Measurements from ENCODE around the gene ZNF683. TPM values are rescaled to one million over a fixed set of nuclear protein-coding genes. Genes with fewer than 3 reads are reported as not detected.

Gene ZNF683
- total and polyA plus RNA-seq, 9 of the 15 experiments (the other 6 are each of a cell fraction or from before 2014, with no cell fraction given), result not detected

DNA sequence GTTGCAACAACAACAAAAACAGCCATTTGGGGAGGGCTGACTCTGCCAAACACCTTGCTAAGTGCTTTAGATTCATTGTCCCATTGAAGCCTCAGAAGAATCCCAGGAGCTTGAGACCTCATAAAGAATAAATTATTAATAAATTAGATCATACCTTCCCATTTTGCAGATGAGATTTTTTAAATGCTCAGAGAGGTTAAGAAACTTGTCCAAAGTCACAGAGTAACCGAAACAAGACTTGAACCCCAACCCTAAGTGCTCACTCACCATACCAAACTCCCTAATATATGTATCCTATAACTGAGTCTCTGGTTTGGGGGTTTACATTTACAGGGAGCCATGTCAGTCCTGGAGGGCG lies 22.2 kb downstream of the ZNF683 start (continued):
- TF ChIP-seq, protein P1, sequence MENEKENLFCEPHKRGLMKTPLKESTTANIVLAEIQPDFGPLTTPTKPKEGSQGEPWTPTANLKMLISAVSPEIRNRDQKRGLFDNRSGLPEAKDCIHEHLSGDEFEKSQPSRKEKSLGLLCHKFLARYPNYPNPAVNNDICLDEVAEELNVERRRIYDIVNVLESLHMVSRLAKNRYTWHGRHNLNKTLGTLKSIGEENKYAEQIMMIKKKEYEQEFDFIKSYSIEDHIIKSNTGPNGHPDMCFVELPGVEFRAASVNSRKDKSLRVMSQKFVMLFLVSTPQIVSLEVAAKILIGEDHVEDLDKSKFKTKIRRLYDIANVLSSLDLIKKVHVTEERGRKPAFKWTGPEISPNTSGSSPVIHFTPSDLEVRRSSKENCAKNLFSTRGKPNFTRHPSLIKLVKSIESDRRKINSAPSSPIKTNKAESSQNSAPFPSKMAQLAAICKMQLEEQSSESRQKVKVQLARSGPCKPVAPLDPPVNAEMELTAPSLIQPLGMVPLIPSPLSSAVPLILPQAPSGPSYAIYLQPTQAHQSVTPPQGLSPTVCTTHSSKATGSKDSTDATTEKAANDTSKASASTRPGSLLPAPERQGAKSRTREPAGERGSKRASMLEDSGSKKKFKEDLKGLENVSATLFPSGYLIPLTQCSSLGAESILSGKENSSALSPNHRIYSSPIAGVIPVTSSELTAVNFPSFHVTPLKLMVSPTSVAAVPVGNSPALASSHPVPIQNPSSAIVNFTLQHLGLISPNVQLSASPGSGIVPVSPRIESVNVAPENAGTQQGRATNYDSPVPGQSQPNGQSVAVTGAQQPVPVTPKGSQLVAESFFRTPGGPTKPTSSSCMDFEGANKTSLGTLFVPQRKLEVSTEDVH (IDR thresholded peaks at IDR 0.05; ENCODE audit: low read depth, partially characterized antibody), result no peak
- TF ChIP-seq KDM1A (IDR thresholded peaks at IDR 0.05), result peak; percentile 64 to 82
- no peak for TF ChIP-seq ZNF212 (CRISPR knock-in tag; IDR thresholded peaks at IDR 0.05)
- peak; percentile 26 for TF ChIP-seq CHD4 (IDR thresholded peaks at IDR 0.05; ENCODE audit: insufficient read depth, insufficient replicate concordance, low read depth, low read length, poor library complexity, severe bottlenecking)
- TF ChIP-seq CBX2 (IDR thresholded peaks at IDR 0.05; ENCODE audit: insufficient read depth, low read length, poor library complexity, severe bottlenecking), result no peak

DNA sequence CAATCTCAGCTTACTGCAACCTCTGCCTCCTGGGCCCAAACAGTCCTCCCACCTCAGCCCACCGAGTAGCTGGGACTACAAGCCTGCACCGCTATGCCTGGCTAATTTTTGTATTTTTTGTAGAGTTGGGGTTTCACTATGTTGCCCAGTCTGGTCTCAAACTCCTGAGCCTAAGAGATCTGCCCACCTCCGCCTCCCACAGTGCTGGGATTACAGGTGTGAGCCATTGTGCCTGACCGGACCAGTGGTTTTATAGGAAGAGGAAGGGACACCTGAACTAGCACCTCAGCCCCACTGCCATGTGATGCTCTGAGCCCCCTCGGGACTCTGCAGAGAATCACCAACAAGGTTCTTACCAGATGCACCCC lies 22.7 kb downstream of the ZNF683 start:
- no peak for ATAC-seq
- intact Hi-C loops (cut with micrococcal nuclease) (no loop called here), in situ Hi-C loops (cut with MboI) (no loop called here)
- Histone ChIP-seq H3K4me2 (ENCODE audit: insufficient read depth, low read length) (no peak overlapping the region), H3K9me1 (ENCODE audit: control insufficient read depth, insufficient read depth, low read length) (no peaks in the 10 kb centered on the region), H3K4me1 (replicated peaks in 1 of 2; ENCODE audit: control insufficient read depth in 2 of 2, insufficient read depth in 2 of 2, low read length in 2 of 2) (peaks cover 23 to 37% of the 10 kb centered on the region in 2 experiments), H4K20me1 (replicated peaks; ENCODE audit: control insufficient read depth, insufficient read depth, low read length) (no peaks in the 10 kb centered on the region), H2AFZ (ENCODE audit: low read depth, low read length) (no peak overlapping the region), H3K79me2 (ENCODE audit: control insufficient read depth, insufficient read depth, low read length) (no peaks in the 10 kb centered on the region), H3K27me3 (ENCODE audit: control insufficient read depth in 2 of 2, insufficient read depth in 2 of 2, low read length in 2 of 2) (no peaks in the 10 kb centered on the region), H3K9me3 (replicated peaks; ENCODE audit: control insufficient read depth, insufficient read depth, low read depth, low read length) (no peaks in the 10 kb centered on the region), H3K4me3 (no peak overlapping the region), H3K27ac (ENCODE audit: extremely low read depth, low read depth, low read length) (no peak overlapping the region), H3K9ac (ENCODE audit: insufficient read depth in 1 of 2, low read depth in 2 of 2, low read length in 2 of 2) (no peak overlapping the region), H3K36me3 (ENCODE audit: control insufficient read depth, insufficient read depth, low read length) (no peaks in the 10 kb centered on the region)
- DNase-seq (ENCODE audit: extremely low read depth in 1 of 4, low spot score in 3 of 4), result no peak
- ChIA-PET POLR2A (interaction anchor here (1.3 kb wide), 1 partner anchor 67 kb away, joined by 3 read pairs; no protein-coding TSS in a partner anchor), CTCF (ENCODE audit: low intra/inter-chr PET ratio) (no interaction called here)
- no peak for TF ChIP-seq COPS2 (conservative IDR thresholded peaks at IDR 0.05)
- TF ChIP-seq SMC3 (conservative IDR thresholded peaks at IDR 0.05; ENCODE audit: insufficient read depth, low read depth, low read length), result no peak
- no peak for TF ChIP-seq THRAP3 (IDR thresholded peaks at IDR 0.05; ENCODE audit: borderline replicate concordance)
- 0 out of 2 replicates have a peak, but pooled peaks have one; percentile 18 for TF ChIP-seq ZNF263 (CRISPR knock-in tag; IDR thresholded peaks at IDR 0.05; ENCODE audit: borderline replicate concordance)
- TF ChIP-seq MYC (IDR thresholded peaks at IDR 0.05; ENCODE audit: low read depth, low read length), result no peak
- TF ChIP-seq MYC (CRISPR knock-in tag; IDR thresholded peaks at IDR 0.05; ENCODE audit: borderline replicate concordance, low read depth), result no peak
- no peak for TF ChIP-seq ILK (tag; IDR thresholded peaks at IDR 0.05; ENCODE audit: borderline replicate concordance, low read depth)
- no peak for TF ChIP-seq RBM15 (IDR thresholded peaks at IDR 0.05; ENCODE audit: insufficient read depth, low read length)
- TF ChIP-seq HDAC2 (IDR thresholded peaks at IDR 0.05), result no peak
- no TSS peak for BruUV-seq (replicated peaks)
- FAIRE-seq, result no peak
- WGBS (ENCODE audit: insufficient coverage, low coverage, missing lambda C conversion rate), result 69% methylated on average over 5 of the region's 5 CpGs
